T-helper 22 cell (primary cell): ENCODE data around the gene ERBIN.
"Not testable (repeated sequence)": the region's sequence is repeated elsewhere in the genome, so short reads cannot be mapped to it uniquely, and the experiment has no call there.

ENCODE experiments used
- DNase-seq: peaks from one replicate; pipeline ENCODE4 v3.0.0-alpha.2; 2020; ENCODE audit warnings: low read depth

Gene ERBIN

DNA sequence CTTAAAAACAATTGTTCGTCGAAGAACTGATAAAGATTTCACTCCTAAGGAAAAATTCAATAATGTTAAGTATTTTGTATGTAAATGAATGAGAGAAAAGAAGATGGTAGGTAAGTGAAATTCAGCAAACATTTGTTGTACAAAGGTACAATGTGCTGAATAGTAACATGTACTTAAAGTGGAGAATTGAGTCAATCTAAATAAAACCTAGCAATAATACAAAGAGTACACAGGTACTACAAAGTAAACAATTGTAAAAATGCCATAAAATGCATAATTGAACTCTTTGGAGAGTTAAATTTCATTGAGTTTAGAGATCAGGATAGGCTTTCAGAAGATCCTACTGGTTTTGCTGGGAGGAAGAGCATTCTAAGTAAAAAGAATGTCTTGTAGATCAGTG is 82.9 kb downstream of the ERBIN start:
- DNase-seq: no peak

DNA sequence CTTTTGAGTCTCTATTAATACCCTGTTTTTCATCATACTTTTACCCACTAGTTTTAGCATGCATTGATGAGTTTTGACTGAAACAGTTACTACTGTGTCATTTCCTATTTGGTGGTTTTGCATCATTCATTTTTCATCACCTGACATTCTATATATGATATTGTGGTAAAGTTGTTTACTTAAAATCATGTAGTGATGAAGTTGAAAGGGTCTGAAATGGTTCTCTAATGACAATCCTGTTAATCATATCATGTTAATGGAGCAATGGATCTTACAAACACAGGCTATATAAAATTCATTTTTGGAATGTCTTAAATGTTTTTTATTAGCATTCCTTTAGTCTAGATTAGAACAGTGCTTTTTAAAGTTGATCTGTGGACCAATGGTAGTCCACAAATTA is 84.1 kb downstream of the ERBIN start:
- DNase-seq: no peak

DNA sequence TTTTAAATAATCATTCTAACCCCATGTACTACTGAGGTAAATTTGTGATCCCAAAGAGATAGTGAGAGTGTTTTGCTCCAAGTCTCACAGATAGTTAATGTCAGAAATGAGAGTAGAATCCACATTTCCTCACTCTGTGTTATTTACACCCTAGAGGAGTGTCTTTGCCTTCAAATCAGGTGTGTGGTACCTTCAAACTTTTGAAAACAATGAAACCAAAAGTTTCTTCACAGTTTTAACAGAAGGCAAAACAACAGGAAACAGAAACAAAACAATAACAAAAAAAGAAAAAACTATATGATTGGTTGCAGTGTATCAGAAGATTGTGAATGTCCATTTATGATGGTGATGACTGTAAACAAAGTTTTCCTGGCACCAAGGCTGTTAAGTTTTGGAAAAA is 85.9 kb downstream of the ERBIN start:
- no peak for DNase-seq

- DNase-seq: no peak
These were observed 87.0 kb downstream of the ERBIN start for GRCh38 chr5:66013397-66013796.

DNA sequence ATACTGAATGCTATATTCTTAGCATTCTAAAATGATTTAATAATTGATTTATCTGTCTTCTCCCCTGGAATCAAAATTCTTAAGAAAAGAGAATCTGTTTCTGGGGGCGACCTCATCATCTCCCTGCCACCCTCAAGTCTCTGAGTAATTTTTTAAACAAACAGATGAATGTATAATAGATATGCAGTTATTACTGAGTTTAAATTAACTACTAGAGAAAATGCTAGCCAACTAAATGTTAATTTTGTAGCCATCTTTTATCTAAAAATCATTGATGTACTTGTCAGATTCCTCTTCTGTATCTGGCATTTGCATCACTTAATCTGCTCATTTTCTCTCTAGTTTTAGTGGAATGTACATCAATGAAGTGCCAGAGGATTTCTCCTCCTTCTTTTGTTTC is 87.5 kb downstream of the ERBIN start:
- no peak for DNase-seq

DNA sequence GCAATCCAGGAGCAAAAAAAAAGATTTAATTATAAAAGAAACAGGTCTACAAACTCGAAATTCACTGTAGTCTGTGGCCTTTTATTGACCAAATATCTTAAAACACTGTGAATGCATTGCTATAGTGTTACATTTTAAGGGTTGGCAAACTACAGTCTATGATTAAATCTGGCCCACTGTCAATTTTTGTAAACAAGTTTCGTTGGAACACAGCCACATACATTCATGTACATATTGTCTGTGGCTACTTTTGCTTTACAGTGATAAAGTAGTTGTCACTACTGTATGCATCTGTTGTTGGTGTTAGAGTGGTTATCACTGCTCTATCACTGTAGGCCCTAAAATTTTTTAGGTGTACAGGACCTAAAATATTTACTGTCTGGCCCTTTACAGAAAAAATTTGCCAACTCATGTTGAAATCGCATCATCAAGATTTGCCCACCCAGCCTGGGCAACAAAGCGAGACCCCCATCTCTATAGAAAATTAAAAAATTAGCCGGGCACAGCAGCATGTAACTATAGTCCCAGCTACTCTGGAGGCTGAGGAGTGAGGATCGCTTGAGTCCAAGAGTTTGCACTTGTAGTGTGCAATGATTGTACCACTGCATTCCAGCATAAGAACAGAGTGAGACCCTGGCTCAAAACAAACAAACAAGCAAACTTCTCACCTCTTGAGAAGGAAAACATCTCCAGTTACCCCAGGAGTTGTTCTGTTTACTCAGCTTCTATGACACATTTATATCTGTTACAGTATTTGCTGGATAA is 89.0 kb downstream of the ERBIN start:
- no peak for DNase-seq

GRCh38 chr5:66021585-66021984 is 95.2 kb downstream of the ERBIN start:
- no peak for DNase-seq

GRCh38 chr5:66039296-66039695 is 112.9 kb downstream of the ERBIN start:
- DNase-seq: no peak

DNA sequence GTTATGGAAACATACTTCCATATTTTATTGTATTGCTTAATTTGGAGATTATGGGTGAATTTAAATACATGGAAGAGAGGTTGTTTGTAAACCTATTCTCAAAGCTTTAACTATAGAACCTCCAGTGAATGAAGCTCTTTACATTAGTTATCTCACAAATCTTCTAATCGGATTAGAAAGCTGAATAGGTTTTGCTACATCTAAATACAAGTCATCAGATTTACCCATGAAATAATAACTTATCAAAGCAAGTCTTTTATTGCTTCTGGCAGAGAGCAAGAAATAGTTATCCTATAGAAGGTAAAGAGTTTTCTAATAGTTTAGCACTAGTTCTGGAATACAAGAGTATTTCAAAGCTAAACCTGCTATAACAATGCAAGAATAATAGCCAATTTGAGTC is 113.3 kb downstream of the ERBIN start:
- no peak for DNase-seq

- no peak for DNase-seq
These were observed 115.3 kb downstream of the ERBIN start for GRCh38 chr5:66041627-66042026.

- no peak for DNase-seq
These were observed 130.9 kb downstream of the ERBIN start for GRCh38 chr5:66057239-66057638.

DNA sequence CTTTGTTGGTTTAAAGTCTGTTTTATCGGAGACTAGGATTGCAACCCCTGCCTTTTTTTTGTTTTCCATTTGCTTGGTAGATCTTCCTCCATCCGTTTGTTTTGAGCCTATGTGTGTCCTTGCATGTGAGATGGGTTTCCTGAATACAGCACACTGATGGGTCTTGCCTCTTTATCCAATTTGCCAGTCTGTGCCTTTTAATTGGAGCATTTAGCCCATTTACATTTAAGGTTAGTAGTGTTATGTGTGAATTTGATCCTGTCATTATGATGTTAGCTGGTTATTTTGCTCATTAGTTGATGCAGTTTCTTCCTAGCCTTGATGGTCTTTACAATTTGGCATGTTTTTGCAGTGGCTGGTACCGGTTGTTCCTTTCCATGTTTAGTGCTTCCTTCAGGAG is 134.9 kb downstream of the ERBIN start:
- DNase-seq: not testable (repeated sequence)

DNA sequence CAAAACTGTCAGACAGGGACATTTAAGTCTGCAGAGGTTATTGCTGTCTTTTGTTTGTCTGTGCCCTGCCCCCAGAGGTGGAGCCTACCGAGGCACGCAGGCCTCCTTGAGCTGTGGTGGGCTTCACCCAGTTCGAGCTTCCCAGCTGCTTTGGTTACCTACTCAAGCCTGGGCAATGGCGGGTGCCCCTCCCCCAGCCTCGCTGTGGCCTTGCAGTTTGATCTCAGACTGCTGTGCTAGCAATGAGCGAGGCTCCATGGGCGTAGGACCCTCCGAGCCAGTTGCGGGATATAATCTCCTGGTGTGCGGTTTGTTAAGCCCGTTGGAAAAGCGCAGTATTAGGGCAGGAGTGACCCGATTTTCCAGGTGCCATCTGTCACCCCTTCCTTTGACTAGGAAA is 136.7 kb downstream of the ERBIN start:
- DNase-seq: not testable (repeated sequence)

- DNase-seq: no peak
These were observed 140.5 kb downstream of the ERBIN start for GRCh38 chr5:66066826-66067225.

- DNase-seq: no peak
These were observed 145.7 kb downstream of the ERBIN start for GRCh38 chr5:66072031-66072430.

DNA sequence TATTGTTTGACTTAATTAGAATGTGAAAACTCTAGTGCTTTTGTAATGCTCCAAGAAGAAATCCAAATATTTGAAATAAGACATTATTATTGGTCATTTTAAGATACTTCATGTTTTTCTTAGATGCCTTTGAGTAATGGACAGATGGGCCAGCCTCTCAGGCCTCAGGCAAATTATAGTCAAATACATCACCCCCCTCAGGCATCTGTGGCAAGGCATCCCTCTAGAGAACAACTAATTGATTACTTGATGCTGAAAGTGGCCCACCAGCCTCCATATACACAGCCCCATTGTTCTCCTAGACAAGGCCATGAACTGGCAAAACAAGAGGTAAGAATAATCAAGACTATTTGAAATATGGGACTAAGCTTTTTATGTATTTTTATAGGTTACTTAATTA is 148.5 kb downstream of the ERBIN start:
- DNase-seq: no peak

- DNase-seq: no peak
These were observed 154.3 kb downstream of the ERBIN start for GRCh38 chr5:66080664-66081063.

- no peak for DNase-seq
These were observed 163.0 kb downstream of the ERBIN start for GRCh38 chr5:66089384-66089783.

DNA sequence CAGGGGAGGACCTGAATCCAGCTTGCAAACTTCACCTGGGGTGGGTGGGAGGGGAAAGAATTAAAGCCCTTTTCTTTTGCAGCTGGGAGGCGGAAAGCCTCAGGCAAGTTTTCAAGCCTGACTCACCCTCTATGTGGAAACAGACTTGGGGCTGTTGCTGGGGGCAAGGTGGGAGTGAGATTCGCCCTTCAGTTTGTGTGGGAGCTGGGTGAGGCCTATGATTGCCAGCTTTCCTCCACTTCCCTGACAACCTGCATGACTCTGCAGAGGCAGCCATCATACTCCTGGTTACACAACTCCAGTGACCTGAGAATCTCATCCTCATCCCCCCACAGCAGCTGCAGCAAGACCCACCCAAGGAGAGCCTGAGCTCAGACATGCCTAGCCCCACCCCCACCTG is 174.5 kb downstream of the ERBIN start:
- DNase-seq: no peak

- DNase-seq: no peak
These were observed 186.8 kb downstream of the ERBIN start for GRCh38 chr5:66113160-66113559.

DNA sequence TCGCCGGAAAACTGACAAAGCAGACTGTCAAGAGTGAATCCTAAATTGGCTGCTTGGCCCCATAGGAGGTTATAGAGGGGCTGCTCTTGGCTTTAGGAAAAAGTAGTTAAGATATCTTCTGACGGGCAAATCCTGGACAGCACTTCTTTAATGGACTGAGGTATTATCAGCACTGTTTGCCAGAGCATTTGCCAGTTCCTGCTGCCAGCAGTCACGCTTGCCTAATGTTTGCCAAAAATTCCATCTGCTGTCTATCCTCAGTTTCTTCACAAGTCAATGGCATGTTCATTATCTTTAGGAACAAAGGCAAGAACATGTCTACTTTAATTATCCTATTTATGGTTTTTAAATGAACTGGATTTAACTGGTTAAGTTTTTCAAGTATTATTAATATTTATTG is 191.9 kb downstream of the ERBIN start:
- no peak for DNase-seq

- no peak for DNase-seq
These were observed 196.1 kb downstream of the ERBIN start for GRCh38 chr5:66122379-66123034.

GRCh38 chr5:66129144-66129543 is 202.8 kb downstream of the ERBIN start:
- no peak for DNase-seq

DNA sequence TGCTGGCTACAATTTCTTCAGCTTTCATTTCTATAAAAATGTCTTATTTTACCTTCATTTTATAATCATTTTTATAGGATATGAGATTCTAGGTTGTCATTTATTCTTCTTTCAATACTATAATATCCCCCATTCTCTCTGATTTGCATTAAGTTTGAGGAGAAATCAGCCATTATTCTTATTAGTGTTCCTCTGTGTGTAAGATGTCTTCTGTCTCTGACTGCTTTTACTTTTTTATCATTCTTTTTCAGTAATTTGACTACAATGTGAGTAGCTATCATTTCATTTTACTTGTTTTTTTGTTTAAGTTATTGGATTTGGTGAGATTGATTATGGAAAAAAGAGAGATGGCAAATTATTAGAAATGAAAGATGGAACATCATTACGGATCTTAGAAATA is 204.1 kb downstream of the ERBIN start:
- no peak for DNase-seq
